HAP-1 (cell line): ENCODE results near the gene NFATC1.
"Not testable (repeated sequence)": the region's sequence is repeated elsewhere in the genome, so short reads cannot be mapped to it uniquely, and the experiment has no call there.

Experiments used
- DNase-seq, 2 experiments: peaks; one replicate each; pipeline ENCODE4 v3.0.0-alpha.2; 2016 to 2020; ENCODE audit warnings: low spot score in 2 of 2
- H3K27me3 ChIP-seq: fragments of 250-450 bp; sonication (Bioruptor Pico); 2 replicates; pipeline ENCODE4 v1.5.1; 2020; ENCODE audit warnings: low read depth, mild to moderate bottlenecking, moderate library complexity
- H3K36me3 ChIP-seq: fragments of 250-450 bp; sonication (Bioruptor Pico); replicated peaks from 2 replicates; pipeline ENCODE4 v1.5.1; 2020; ENCODE audit warnings: mild to moderate bottlenecking
- H3K4me1 ChIP-seq: fragments of 250-450 bp; sonication (Bioruptor Pico); 2 replicates; pipeline ENCODE4 v1.5.1; 2020; ENCODE audit warnings: mild to moderate bottlenecking
- H3K4me3 ChIP-seq: fragments of 250-450 bp; sonication (Bioruptor Pico); 2 replicates; pipeline ENCODE4 v1.5.1; 2020; ENCODE audit warnings: mild to moderate bottlenecking, moderate library complexity
- H3K9me3 ChIP-seq: fragments of 250-450 bp; sonication (Bioruptor Pico); 2 replicates; pipeline ENCODE4 v1.5.1; 2020; ENCODE audit warnings: mild to moderate bottlenecking, moderate library complexity
- in situ Hi-C: fragments of 300-500 bp; cut with MboI; formaldehyde crosslinking; loops from 3 replicates; pipeline ENCODE4 v1.14.3; 2020; ENCODE audit warnings: low sequenced_read_pairs, inconsistent platforms, mixed read lengths

NFATC1 gene

DNA sequence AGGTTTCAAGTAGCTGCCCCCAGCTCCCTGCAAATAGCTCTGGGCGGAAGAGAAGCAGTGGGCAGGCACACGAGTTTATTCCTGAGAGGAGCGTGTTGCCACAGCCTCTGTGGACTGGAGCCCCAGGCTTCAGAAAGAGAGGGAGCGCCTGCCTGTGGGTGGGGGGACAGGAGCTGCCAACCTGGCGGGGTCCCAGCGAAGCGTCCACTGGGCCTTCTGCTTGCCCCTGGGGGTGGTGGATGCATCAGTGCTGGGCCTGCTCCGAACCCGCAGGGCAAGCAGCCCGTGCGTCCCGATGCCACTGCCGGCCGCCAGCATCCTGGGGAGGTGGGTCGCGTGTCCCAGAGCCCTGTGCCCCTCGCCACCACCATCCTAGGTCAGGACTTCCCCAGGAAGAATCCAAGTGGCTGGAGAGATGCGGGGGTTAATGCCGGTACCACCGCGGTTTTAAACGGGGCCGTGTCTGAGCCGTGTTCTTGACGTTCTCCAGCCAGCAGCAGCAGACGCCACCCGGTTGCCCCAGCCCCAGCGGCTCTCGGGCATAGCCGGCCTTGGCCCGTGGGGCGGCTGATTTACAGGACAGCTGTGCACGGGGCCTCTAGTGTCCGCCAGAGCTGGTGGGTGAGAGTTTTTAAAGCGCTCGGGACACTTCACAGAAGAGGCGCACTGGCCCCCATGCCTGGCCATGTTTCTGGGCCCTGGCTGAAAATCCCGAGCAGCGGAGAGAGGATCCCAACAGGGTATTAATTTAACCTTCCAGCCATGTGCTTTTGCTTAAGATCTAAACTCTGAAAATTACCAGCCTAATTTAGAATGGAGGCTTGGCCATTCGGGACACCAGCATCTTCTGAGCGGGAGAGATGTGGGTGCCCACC lies 84.7 kb downstream of the NFATC1 start:
- DNase-seq = no peak
- in situ Hi-C loops = no loop called here
- Histone ChIP-seq H3K27me3 (no peaks in the 10 kb centered on the region), H3K4me3 (no peak overlapping the region), H3K4me1 (no peaks in the 10 kb centered on the region), H3K9me3 (no peaks in the 10 kb centered on the region), H3K36me3 (no peaks in the 10 kb centered on the region)

- H3K36me3 ChIP-seq = no peaks in the 10 kb centered on the region
- no peaks in the 10 kb centered on the region for H3K4me1 ChIP-seq
- no peaks in the 10 kb centered on the region for H3K27me3 ChIP-seq
- H3K4me3 ChIP-seq = no peak overlapping the region
- in situ Hi-C loops = no loop called here
- DNase-seq = no peak
- no peaks in the 10 kb centered on the region for H3K9me3 ChIP-seq
Observed at GRCh38 chr18:79481046-79481790, 85.5 kb downstream of the NFATC1 start.

GRCh38 chr18:79483393-79483792 lies 87.7 kb downstream of the NFATC1 start:
- H3K9me3 ChIP-seq, DNase-seq, H3K27me3 ChIP-seq, H3K36me3 ChIP-seq, H3K4me1 ChIP-seq, H3K4me3 ChIP-seq, in situ Hi-C loops: not testable (repeated sequence)

DNA sequence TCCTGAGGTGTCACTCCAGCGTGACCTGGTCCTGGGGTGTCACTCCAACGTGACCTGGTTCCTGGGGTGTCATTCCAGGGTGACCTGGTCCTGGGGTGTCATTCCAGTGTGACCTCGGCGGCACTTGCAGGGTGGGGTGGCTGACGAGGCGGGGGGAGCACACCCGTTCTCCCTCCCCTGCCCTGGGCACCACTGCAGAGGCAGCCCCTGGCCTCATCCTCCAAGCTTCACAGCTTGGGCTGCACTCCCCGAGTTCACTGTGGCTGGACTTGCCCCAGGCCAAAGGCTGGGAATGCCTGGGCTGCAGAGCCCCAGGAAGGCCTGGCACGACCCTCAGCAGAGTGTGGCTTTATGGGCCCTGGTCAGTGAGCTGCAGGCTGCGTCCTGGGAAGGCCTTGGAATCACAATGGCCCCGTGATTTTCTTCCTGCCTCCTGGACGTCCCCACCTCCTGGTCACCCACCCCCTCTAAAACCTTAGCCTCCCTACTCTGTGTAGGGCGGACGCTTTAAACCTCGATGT lies 88.3 kb downstream of the NFATC1 start:
- in situ Hi-C loops = no loop called here
- no peaks in the 10 kb centered on the region for H3K9me3 ChIP-seq
- no peaks in the 10 kb centered on the region for H3K27me3 ChIP-seq
- no peaks in the 10 kb centered on the region for H3K4me1 ChIP-seq
- no peak overlapping the region for H3K4me3 ChIP-seq
- no peak for DNase-seq
- no peaks in the 10 kb centered on the region for H3K36me3 ChIP-seq

DNA sequence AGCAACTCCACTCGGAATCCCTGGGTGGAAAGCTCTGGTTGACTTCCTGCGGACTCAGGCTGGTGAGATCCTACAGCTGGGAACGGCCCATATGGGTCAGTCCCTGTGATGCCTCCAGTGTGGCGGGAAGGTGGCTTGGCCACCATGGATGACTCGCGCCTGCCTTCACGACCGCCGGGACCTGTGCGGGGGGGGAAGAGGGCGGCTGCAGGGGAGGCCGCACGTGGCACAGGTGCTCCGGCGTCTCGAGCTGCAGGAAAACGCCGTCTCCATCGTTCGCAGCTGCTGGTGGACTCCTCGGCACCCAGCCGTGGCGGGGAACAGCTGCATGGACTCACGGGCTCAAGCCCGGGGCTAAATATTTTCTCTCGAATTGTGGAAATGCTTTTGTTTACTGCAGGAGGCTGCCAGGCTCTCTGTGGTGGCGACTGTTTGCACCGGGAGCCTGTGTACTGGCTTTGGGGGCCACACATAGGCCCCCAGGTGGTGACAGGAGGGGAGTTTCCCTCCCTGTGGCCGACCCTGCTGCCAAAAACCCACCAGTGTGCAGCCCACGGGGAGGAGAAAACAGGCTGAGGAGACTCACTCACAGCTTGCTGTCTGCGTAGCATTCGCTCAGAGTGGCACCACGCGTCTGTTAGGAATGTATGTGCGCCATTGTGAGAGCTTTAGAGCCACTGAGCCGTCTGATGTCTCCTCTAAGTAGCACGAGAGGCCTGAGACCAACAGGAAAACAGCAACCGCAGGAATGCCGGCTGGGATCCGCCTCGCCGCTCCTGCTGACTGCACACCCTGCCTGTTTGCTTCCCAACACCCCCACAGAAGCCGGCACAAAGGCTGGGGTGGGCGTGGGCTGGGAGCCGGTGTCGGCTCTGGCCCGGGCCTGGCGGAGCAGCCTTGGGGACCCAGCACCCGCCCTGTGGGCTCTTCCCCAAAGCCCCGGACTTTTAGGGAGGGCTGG lies 89.2 kb downstream of the NFATC1 start:
- in situ Hi-C loops = no loop called here
- Histone ChIP-seq H3K27me3 (no peaks in the 10 kb centered on the region), H3K4me1 (no peaks in the 10 kb centered on the region), H3K36me3 (no peaks in the 10 kb centered on the region), H3K9me3 (no peaks in the 10 kb centered on the region), H3K4me3 (no peak overlapping the region)
- no peak for DNase-seq

- Histone ChIP-seq H3K4me3 (no peak overlapping the region), H3K27me3 (no peaks in the 10 kb centered on the region), H3K4me1 (no peaks in the 10 kb centered on the region), H3K36me3 (no peaks in the 10 kb centered on the region), H3K9me3 (no peaks in the 10 kb centered on the region)
- no peak for DNase-seq
- in situ Hi-C loops = no loop called here
Observed at GRCh38 chr18:79485788-79486355, 90.1 kb downstream of the NFATC1 start.

DNA sequence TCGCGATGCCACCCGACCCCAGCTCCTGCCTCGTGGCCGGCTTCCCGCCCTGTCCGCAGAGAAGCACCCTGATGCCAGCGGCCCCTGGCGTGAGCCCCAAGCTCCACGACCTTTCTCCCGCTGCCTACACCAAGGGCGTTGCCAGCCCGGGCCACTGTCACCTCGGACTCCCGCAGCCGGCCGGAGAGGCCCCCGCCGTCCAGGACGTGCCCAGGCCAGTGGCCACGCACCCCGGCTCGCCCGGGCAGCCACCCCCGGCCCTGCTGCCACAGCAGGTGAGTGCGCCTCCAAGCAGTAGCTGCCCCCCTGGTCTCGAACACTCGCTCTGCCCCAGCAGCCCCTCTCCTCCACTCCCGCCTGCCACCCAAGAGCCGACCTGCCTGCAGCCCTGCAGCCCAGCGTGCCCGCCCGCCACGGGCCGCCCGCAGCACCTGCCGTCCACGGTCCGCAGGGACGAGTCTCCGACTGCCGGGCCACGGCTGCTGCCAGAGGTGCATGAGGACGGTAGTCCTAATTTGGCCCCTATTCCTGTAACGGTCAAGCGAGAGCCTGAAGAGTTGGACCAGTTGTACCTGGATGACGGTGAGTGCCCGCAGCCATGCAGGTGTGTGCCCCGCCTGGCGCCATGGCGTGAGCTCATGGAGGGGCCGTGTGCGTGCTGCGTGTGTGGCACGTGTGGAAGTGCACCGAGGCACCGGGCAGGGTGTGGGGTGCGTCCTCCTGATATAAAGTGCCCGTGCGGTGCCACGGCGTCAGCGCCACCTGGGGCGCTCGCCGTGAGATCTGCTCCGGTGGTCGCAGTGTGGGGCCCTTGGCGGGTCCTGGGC lies 90.8 kb downstream of the NFATC1 start:
- in situ Hi-C loops = no loop called here
- Histone ChIP-seq H3K27me3 (no peaks in the 10 kb centered on the region), H3K4me1 (no peaks in the 10 kb centered on the region), H3K9me3 (no peaks in the 10 kb centered on the region), H3K36me3 (no peaks in the 10 kb centered on the region), H3K4me3 (no peak overlapping the region)
- no peak for DNase-seq

DNA sequence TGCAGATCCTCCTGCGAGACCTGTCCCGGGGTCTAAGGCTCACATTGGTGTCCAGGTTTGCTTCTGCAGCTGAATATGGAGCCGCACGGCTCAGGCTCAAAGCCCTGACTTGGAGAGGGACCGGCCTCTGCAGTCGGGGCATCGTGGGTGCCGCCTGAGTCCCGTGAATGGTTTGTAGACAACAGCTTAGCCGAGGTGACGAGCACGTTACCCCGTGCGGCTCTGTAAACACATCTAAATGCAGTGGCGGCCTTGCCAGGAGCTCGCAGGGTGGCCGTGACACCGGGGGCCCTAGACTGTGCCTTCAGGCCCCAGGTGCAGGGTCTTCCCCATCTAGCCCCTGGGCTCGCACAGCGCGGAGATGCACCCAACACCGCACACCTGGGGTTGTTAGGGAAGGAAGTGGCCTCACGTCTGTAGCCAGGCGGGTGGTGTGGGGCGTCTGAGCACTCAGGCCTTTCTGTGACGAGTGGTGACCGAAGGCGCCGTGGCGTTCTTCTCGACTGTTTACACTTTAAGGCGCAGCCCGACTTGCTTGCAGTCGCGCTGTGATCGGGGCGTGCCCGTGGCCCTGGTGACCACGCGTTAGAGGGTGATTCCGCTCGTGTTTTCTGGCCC lies 91.6 kb downstream of the NFATC1 start:
- no peaks in the 10 kb centered on the region for H3K27me3 ChIP-seq
- no peak overlapping the region for H3K4me3 ChIP-seq
- no peak for DNase-seq
- no peaks in the 10 kb centered on the region for H3K4me1 ChIP-seq
- H3K36me3 ChIP-seq = no peaks in the 10 kb centered on the region
- in situ Hi-C loops = no loop called here
- no peaks in the 10 kb centered on the region for H3K9me3 ChIP-seq

DNA sequence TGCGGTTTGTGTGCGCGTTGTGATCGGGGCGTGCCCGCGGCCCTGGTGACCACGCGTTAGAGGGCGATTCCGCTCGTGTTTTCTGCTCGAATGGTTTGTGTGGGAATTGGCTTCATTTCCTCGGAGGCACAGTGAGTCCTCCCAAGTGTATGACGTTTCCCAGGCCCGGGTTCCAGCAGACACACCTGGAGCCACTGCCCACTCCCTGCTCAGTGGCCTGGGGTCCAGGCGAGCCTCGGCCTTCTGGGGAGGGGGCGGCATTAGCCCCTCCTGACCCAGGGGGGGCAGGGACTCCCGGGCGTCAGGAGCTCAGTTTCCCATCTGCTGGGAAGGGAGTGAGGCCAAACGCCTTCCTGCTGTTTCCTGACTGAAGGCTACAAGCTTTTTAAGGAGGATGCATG lies 92.1 kb downstream of the NFATC1 start:
- Histone ChIP-seq H3K4me1 (no peaks in the 10 kb centered on the region), H3K9me3 (no peaks in the 10 kb centered on the region), H3K36me3 (no peaks in the 10 kb centered on the region), H3K4me3 (no peak overlapping the region), H3K27me3 (no peaks in the 10 kb centered on the region)
- no peak for DNase-seq
- in situ Hi-C loops = no loop called here

DNA sequence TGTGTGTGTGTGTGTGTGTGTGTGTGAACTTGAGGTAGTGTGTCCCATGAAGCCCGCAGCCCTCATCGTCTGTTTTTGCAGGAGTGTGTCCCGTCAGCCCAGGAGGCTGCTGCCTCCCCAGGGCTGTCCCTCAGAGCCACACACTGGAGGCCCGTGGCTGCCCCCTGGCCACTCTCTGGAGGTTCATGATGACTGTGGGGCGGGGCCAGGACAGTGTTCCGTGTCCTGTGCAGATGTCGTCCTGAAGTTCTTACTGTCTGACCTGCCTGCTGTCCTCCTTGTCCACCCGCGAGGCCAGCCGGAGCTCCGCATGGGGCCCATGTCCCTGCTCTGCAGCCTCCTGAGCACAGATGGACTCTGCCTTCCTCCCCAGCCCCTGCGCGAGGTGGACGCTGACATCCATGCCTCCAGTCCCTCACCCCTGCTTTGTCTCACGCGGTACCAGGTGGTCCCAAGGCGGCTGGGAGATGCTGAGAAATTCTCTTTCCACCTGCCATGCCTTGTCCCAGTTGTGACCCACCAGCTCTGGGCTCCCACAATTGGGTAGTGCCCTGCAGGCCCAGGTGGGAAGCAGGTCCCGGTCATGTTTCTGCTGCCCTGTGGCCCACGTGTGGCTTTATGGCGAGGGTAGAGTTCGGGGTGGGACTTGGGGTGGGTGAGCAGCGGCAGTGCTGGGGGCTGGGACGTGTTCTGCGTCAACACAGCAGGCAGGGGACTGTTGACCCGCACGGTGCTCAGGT lies 92.8 kb downstream of the NFATC1 start:
- in situ Hi-C loops = no loop called here
- no peaks in the 10 kb centered on the region for H3K27me3 ChIP-seq
- DNase-seq = no peak
- H3K4me1 ChIP-seq = no peaks in the 10 kb centered on the region
- no peaks in the 10 kb centered on the region for H3K9me3 ChIP-seq
- no peaks in the 10 kb centered on the region for H3K36me3 ChIP-seq
- H3K4me3 ChIP-seq = no peak overlapping the region

- Histone ChIP-seq H3K4me3 (no peak overlapping the region), H3K9me3 (no peaks in the 10 kb centered on the region), H3K36me3 (no peaks in the 10 kb centered on the region), H3K4me1 (no peaks in the 10 kb centered on the region), H3K27me3 (no peaks in the 10 kb centered on the region)
- DNase-seq = no peak
- in situ Hi-C loops = no loop called here
Observed at GRCh38 chr18:79489051-79489898, 93.5 kb downstream of the NFATC1 start.
